HCT116 (cell line): ENCODE measurements around the gene KIF1A.
"Not testable (repeated sequence)": the region's sequence is repeated elsewhere in the genome, so short reads cannot be mapped to it uniquely, and the experiment has no call there.

ENCODE experiments used
- CEBPB ChIP-seq: IDR thresholded peaks from 2 replicates; pipeline ENCODE4 v1.6.1; 2012; ENCODE audit warnings: low read depth
- CTCF ChIP-seq, 3 experiments: fragments of 200-600 bp in 1 of 3; sonication (generic) in 1 of 3; IDR thresholded peaks in 2 of 3; conservative IDR thresholded peaks in 1 of 3; 2 replicates each; pipeline ENCODE4 v1.5.1; 2012 to 2017; ENCODE audit warnings: low read depth in 2 of 3, low read length in 2 of 3, antibody characterized with exemption in 1 of 3, borderline replicate concordance in 1 of 3, control low read depth in 1 of 3, mild to moderate bottlenecking in 1 of 3, mixed read lengths in 1 of 3, mixed run types in 1 of 3, moderate library complexity in 1 of 3; ENCODE audit not compliant: insufficient read depth in 1 of 3
- EZH2 ChIP-seq: fragments of 200-600 bp; sonication (generic); IDR thresholded peaks from 2 replicates; pipeline ENCODE4 v1.6.1; 2017; ENCODE audit warnings: antibody characterized with exemption, mixed run types
- EZH2phosphoT487 ChIP-seq: fragments of 200-600 bp; IDR thresholded peaks from 2 replicates; pipeline ENCODE4 v1.6.1; 2018; ENCODE audit warnings: antibody characterized with exemption, borderline replicate concordance
- FOSL1 ChIP-seq: IDR thresholded peaks from 2 replicates; pipeline ENCODE4 v1.6.1; 2012; ENCODE audit warnings: low read depth
- POLR2A ChIP-seq: IDR thresholded peaks from 2 replicates; pipeline ENCODE4 v1.7.0; 2011; ENCODE audit warnings: borderline replicate concordance; ENCODE audit not compliant: insufficient read depth, insufficient read length; ENCODE audit errors: extremely low read depth
- POLR2AphosphoS5 ChIP-seq: IDR thresholded peaks from 2 replicates; pipeline ENCODE4 v1.6.1; 2011; ENCODE audit warnings: mild to moderate bottlenecking, low read depth, low read length, moderate library complexity
- SP1 ChIP-seq: IDR thresholded peaks from 2 replicates; pipeline ENCODE4 v1.6.1; 2012; ENCODE audit warnings: low read depth
- SRF ChIP-seq: IDR thresholded peaks from 2 replicates; pipeline ENCODE4 v1.6.1; 2012; ENCODE audit warnings: low read depth
- ZBTB33 ChIP-seq: IDR thresholded peaks from 2 replicates; pipeline ENCODE4 v1.6.1; 2011; ENCODE audit warnings: mild to moderate bottlenecking, low read length, moderate library complexity; ENCODE audit not compliant: insufficient replicate concordance; ENCODE audit errors: extremely low read depth
- ZFX ChIP-seq: fragments of 450-650 bp; IDR thresholded peaks from 2 replicates; pipeline ENCODE4 v1.6.1; 2017

- not testable (repeated sequence) for TF ChIP-seq CTCF (IDR thresholded peaks at IDR 0.05 in 2 of 3, conservative IDR thresholded peaks at IDR 0.05 in 1 of 3; ENCODE audit: borderline replicate concordance in 1 of 3, insufficient read depth in 1 of 3, low read depth in 2 of 3, low read length in 2 of 3); ZFX; POLR2AphosphoS5; CEBPB; EZH2; EZH2phosphoT487; ZBTB33; SP1; SRF; FOSL1; POLR2A
Measured at GRCh38 chr2:240695593-240695992, 124.4 kb downstream of the KIF1A start.
